HG03097 (cell line): ENCODE results near the gene ADAMTS15.

ENCODE experiments used
- ATAC-seq: cut with Tn5 transposase; IDR thresholded peaks from one replicate; pipeline ENCODE4 v1.9.1; 2021; ENCODE audit not compliant: unreplicated experiment, low FRiP score

The ADAMTS15 gene, protein sequence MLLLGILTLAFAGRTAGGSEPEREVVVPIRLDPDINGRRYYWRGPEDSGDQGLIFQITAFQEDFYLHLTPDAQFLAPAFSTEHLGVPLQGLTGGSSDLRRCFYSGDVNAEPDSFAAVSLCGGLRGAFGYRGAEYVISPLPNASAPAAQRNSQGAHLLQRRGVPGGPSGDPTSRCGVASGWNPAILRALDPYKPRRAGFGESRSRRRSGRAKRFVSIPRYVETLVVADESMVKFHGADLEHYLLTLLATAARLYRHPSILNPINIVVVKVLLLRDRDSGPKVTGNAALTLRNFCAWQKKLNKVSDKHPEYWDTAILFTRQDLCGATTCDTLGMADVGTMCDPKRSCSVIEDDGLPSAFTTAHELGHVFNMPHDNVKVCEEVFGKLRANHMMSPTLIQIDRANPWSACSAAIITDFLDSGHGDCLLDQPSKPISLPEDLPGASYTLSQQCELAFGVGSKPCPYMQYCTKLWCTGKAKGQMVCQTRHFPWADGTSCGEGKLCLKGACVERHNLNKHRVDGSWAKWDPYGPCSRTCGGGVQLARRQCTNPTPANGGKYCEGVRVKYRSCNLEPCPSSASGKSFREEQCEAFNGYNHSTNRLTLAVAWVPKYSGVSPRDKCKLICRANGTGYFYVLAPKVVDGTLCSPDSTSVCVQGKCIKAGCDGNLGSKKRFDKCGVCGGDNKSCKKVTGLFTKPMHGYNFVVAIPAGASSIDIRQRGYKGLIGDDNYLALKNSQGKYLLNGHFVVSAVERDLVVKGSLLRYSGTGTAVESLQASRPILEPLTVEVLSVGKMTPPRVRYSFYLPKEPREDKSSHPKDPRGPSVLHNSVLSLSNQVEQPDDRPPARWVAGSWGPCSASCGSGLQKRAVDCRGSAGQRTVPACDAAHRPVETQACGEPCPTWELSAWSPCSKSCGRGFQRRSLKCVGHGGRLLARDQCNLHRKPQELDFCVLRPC

DNA sequence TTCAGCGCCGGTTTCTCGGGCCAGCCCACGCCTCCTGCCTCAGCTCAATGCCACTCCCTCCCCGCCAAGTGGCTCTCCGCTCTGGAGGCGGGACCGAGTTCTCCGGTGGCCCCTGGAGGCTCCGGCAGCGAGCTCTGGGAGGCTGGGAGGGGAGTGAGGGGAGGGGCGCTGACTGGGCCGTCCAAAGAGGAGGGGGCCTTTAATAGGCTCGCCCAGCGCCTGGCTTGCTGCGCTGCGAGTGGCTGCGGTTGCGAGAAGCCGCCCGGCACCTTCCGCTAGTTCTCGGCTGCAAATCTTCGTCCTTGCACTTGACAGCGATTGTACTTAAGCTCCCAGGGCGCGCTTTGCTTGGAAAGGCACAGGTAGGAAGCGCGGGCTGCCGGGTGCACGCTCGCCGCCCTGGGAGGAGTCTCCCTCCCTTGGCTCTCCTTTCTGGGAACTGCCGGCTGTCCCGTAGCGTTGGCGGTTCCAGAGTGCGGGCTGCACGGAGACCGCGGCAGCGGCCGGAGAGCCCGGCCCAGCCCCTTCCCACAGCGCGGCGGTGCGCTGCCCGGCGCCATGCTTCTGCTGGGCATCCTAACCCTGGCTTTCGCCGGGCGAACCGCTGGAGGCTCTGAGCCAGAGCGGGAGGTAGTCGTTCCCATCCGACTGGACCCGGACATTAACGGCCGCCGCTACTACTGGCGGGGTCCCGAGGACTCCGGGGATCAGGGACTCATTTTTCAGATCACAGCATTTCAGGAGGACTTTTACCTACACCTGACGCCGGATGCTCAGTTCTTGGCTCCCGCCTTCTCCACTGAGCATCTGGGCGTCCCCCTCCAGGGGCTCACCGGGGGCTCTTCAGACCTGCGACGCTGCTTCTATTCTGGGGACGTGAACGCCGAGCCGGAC is at the start of gene ADAMTS15:
ADAMTS15 (plus strand) TSS at position 230 of the 894 bp plus-strand sequence; CDS start at position 559, 329 bp downstream.
- ATAC-seq, result no peak

GRCh38 chr11:130399196-130399595 is 49.2 kb upstream of the ADAMTS15 start:
- no peak for ATAC-seq

DNA sequence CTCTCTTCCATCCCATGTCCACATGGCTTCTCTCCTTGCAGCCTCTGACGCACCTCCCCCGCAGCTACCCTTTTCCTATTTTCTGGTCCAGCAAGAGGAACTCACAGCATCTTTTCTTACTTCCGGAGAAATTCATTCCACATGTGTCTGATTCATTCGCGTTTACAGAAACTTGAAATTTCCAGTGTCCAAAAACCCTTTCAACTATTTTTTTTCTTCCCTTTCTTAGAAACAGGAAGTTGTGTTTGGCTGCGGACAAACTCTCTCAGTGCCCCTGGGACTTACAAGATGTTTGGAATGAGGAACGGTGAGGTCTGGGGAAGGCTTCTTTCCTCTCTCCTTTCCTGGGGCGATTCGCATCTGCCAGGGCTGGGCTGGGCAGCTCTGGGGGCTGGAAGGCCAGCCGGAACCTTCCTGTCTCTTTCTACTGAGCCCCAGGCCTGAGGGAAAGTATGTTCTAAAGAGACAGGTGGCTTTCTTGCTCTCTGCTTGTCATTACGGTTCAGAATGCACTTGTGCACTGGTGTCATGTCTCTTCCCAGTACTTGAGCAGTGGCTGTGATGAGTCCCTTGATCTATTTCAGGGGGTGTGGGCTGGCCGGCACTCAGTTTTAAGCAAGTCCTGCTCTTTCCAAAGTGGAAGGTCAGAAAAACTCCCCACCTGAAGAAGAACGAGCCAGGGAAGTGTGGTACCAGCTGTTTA is 47.5 kb upstream of the ADAMTS15 start:
- no peak for ATAC-seq

DNA sequence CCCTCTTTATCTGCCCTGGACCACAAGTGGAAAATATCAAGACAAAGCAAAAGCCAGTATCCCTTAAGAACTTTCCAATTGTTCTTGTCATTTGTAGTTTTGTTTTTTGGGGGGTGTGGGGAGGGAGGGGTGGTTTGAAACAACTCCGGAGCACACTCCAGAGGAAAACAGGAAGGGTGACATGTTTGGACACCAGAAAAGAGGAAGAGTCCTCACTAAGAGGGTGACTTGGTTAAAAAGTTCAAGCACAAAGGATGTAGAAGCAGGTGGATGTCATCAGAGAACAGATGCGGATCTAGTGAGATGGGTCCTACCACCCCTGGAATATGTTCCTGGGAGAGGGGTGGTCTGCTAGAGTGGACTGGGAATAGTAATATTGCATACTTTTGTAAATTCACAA is 45.9 kb upstream of the ADAMTS15 start:
- ATAC-seq, result no peak

DNA sequence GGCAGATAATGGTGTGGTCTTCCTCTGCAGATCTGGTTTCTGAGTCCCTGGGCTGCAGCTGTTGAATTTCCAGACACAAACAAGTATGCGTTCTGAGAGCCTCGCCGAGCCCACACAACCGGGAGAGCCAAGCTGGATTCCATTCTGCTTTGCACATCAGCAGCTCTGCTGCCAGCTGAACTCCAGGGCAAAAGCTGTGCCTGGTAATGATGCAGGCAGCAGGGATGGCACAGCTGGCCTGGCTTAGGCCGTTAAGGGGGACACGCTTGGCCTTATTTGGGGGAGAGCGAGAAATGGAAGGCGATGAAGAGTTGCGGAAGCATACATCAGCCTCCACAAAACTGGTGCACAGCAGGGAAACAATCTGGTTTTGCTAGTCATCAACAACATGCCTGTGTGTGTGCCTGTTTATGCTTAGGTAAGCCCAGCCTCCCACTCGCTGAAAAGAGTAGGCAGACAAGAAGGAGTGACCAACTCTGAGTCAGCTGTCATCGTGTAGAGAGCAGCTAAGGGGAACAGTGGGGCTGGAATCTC is 45.1 kb upstream of the ADAMTS15 start:
- no peak for ATAC-seq

DNA sequence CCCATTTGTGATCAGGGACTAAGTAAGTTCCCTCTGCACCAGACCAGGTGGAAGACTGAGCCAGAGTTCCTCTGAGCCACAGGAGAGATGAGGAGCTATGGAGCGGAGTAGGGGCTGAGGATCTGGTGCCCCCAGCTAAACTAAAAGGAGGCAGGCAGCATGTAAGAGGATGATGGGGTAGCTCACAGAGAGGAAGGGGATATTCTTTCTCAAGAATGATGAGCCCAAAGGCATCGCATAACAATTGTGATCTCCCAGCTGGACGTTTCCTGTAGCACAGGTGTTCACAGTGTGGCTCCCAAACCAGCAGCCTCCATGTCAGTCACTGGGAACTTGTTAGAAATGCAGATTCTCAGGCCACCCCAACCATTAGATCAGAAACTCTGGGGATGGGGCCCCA is 44.5 kb upstream of the ADAMTS15 start:
- ATAC-seq, result no peak

- no peak for ATAC-seq
These were observed 43.7 kb upstream of the ADAMTS15 start for GRCh38 chr11:130404727-130405126.

- no peak for ATAC-seq
These were observed 43.0 kb upstream of the ADAMTS15 start for GRCh38 chr11:130405428-130405827.

- no peak for ATAC-seq
These were observed 40.5 kb upstream of the ADAMTS15 start for GRCh38 chr11:130407978-130408377.

GRCh38 chr11:130408401-130408890 is 40.0 kb upstream of the ADAMTS15 start:
- no peak for ATAC-seq

DNA sequence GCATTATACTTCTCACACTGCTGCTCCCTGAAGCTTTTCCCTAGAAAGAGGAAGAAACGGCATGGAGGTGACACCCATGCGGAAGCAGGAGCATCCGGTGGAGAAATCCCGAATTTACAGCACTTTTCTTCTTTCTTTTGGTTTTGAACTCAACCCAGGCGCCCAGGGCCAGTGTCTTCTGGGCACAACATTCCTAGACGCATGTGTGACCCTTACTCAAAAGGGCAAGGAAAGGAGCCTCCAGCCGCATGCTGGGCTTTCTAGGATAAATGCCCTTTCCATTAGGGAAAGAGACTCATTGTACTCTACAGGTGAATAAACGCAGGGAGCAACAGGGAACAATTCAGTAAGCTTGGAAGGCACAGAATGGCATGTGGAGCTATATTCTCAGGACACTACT is 39.5 kb upstream of the ADAMTS15 start:
- no peak for ATAC-seq

GRCh38 chr11:130409594-130410388 is 38.7 kb upstream of the ADAMTS15 start:
- no peak for ATAC-seq

GRCh38 chr11:130411223-130411622 is 37.2 kb upstream of the ADAMTS15 start:
- no peak for ATAC-seq

- ATAC-seq, result no peak
These were observed 34.9 kb upstream of the ADAMTS15 start for GRCh38 chr11:130413405-130414106.

DNA sequence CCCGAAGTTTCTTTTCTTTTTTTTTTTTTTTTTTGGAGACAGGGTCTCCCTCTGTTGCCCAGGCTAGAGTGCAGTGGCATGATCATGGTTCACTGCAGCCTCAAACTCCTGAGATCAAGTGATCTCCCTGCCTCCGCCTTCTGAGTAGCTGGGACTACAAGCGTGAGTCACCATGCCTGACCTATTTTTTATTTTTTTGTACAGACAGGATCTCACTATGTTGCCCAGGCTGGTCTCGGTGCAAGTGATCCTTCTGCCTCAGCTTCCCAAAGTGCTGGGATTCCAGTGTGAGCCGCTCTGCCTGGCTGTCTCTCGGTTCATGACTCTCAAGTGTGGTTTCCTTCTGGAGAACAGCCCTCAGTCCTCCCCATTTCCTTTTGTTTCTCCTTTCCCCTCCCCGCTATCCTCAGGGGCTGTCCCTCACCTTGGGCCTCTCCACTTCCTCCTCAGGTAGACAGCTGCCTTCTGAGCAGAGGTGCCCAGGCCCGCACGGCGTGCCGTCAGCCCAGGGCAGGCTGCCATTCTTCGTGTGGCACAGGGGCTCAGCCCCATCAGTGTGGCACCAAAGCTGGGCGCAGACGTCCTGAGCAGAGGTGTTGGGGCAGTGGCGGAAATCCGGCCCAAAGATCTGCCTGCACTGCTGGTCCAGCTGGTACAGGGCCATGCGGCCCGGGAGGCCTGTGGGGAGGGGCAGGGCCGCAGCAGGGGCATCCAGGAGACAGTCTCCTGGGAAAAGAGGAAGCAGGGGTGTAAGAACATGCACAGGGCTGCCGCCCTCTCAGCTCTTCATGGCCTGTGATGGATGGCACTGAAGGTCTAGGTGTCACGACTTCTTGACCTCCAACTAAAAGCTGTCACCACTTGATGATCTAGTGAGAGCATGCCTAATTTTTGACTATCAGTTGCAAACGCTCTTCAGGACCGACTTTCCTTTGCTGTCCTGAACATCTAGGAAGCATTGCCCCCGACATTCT is 34.1 kb upstream of the ADAMTS15 start:
- no peak for ATAC-seq

- no peak for ATAC-seq
These were observed 32.5 kb upstream of the ADAMTS15 start for GRCh38 chr11:130415731-130416529.
